Vagina (tissue), 2 donors: Measurements from ENCODE around the gene EDDM3A. TPM values are rescaled to one million over a fixed set of nuclear protein-coding genes. Genes with fewer than 3 reads are reported as not detected.

Source experiments
- DNase-seq, 2 donors: peaks; one replicate each; pipeline ENCODE4 v3.0.0-alpha.2; 2017; ENCODE audit errors: extremely low spot score in 2 of 2
- H3K27ac ChIP-seq: fragments of 200-600 bp; sonication (generic); one replicate; pipeline ENCODE4 v1.5.1; 2019
- H3K27me3 ChIP-seq: fragments of 200-600 bp; sonication (generic); one replicate; pipeline ENCODE4 v1.5.1; 2019
- H3K36me3 ChIP-seq, 2 donors: fragments of 200-600 bp; sonication (generic); one replicate each; pipeline ENCODE4 v1.5.1; 2017 to 2019
- H3K4me1 ChIP-seq: fragments of 200-600 bp; sonication (generic); one replicate; pipeline ENCODE4 v1.5.1; 2019
- H3K4me3 ChIP-seq, 2 donors: fragments of 200-600 bp; sonication (generic); 1 replicate in 1 of 2; 2 replicates in 1 of 2; pipeline ENCODE4 v1.5.1; 2016 to 2019
- H3K9me3 ChIP-seq: fragments of 200-600 bp; sonication (generic); one replicate; pipeline ENCODE4 v1.5.1; 2019
- POLR2A ChIP-seq, 2 donors: fragments of 450-650 bp; IDR thresholded peaks; one replicate each; pipeline ENCODE4 v1.6.1; 2017; ENCODE audit warnings: antibody characterized with exemption in 2 of 2, mild to moderate bottlenecking in 2 of 2, moderate library complexity in 2 of 2
- POLR2AphosphoS5 ChIP-seq, 2 donors: sonication (generic); formaldehyde crosslinking; IDR thresholded peaks; one replicate each; pipeline ENCODE4 v1.9.0; 2017; ENCODE audit warnings: antibody characterized with exemption in 2 of 2, mild to moderate bottlenecking in 2 of 2, low read depth in 1 of 2; ENCODE audit not compliant: insufficient read depth in 1 of 2
- intact Hi-C: fragments of 100-400 bp; cut with DNase I; formaldehyde crosslinking; loops from one replicate; pipeline ENCODE4 v1.15.1; 2023
- total RNA-seq: library from RNA; depleted of rRNA; stranded (reverse); fragments of >200 nt; gene quantifications from one replicate; pipeline ENCODE4 v1.2.3, GENCODE V29; 2016
- TF ChIP-seq, protein P1 (sequence below), 3 experiments: fragments of 450-650 bp in 2 of 3; fragments of 200-600 bp in 1 of 3; sonication (generic) in 1 of 3; IDR thresholded peaks; one replicate each; pipeline ENCODE4 v1.5.1; 2017 to 2019; ENCODE audit warnings: antibody characterized with exemption in 3 of 3, mild to moderate bottlenecking in 2 of 3, moderate library complexity in 2 of 3

EDDM3A gene
- total RNA-seq, 1 donor from 2014 or later = not detected

- TF ChIP-seq POLR2A (IDR thresholded peaks at IDR 0.05) (no peak), POLR2AphosphoS5 (IDR thresholded peaks at IDR 0.05; ENCODE audit: insufficient read depth in 1 of 2, low read depth in 1 of 2) (no peak)
- TF ChIP-seq, protein P1, sequence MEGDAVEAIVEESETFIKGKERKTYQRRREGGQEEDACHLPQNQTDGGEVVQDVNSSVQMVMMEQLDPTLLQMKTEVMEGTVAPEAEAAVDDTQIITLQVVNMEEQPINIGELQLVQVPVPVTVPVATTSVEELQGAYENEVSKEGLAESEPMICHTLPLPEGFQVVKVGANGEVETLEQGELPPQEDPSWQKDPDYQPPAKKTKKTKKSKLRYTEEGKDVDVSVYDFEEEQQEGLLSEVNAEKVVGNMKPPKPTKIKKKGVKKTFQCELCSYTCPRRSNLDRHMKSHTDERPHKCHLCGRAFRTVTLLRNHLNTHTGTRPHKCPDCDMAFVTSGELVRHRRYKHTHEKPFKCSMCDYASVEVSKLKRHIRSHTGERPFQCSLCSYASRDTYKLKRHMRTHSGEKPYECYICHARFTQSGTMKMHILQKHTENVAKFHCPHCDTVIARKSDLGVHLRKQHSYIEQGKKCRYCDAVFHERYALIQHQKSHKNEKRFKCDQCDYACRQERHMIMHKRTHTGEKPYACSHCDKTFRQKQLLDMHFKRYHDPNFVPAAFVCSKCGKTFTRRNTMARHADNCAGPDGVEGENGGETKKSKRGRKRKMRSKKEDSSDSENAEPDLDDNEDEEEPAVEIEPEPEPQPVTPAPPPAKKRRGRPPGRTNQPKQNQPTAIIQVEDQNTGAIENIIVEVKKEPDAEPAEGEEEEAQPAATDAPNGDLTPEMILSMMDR (IDR thresholded peaks at IDR 0.05) = no peak
- Histone ChIP-seq H3K27ac (no peak overlapping the region), H3K4me3 (no peak overlapping the region), H3K36me3 (no peaks in the 10 kb centered on the region), H3K27me3 (no peaks in the 10 kb centered on the region), H3K4me1 (no peaks in the 10 kb centered on the region), H3K9me3 (no peaks in the 10 kb centered on the region)
- intact Hi-C loops = no loop called here
- DNase-seq = no peak
Observed at GRCh38 chr14:20772650-20773049, 27.0 kb downstream of the EDDM3A start.

- Histone ChIP-seq H3K9me3 (no peaks in the 10 kb centered on the region), H3K27ac (no peak overlapping the region), H3K4me1 (no peaks in the 10 kb centered on the region), H3K36me3 (no peaks in the 10 kb centered on the region), H3K27me3 (no peaks in the 10 kb centered on the region), H3K4me3 (no peak overlapping the region)
- intact Hi-C loops = no loop called here
- DNase-seq = no peak
- TF ChIP-seq, protein P1 (IDR thresholded peaks at IDR 0.05) = no peak
- no peak for TF ChIP-seq POLR2AphosphoS5 (IDR thresholded peaks at IDR 0.05; ENCODE audit: insufficient read depth in 1 of 2, low read depth in 1 of 2)
- TF ChIP-seq POLR2A (IDR thresholded peaks at IDR 0.05) = no peak
Observed at GRCh38 chr14:20774258-20774824, 28.7 kb downstream of the EDDM3A start.

GRCh38 chr14:20775043-20775442 lies 29.4 kb downstream of the EDDM3A start:
- DNase-seq = no peak
- intact Hi-C loops = no loop called here
- no peaks in the 10 kb centered on the region for H3K9me3 ChIP-seq
- no peaks in the 10 kb centered on the region for H3K36me3 ChIP-seq
- TF ChIP-seq POLR2AphosphoS5 (IDR thresholded peaks at IDR 0.05; ENCODE audit: insufficient read depth in 1 of 2, low read depth in 1 of 2) (no peak), POLR2A (IDR thresholded peaks at IDR 0.05) (no peak)
- TF ChIP-seq, protein P1 (IDR thresholded peaks at IDR 0.05) = no peak
- no peaks in the 10 kb centered on the region for H3K4me1 ChIP-seq
- H3K4me3 ChIP-seq = no peak overlapping the region
- no peaks in the 10 kb centered on the region for H3K27me3 ChIP-seq
- H3K27ac ChIP-seq = no peak overlapping the region

DNA sequence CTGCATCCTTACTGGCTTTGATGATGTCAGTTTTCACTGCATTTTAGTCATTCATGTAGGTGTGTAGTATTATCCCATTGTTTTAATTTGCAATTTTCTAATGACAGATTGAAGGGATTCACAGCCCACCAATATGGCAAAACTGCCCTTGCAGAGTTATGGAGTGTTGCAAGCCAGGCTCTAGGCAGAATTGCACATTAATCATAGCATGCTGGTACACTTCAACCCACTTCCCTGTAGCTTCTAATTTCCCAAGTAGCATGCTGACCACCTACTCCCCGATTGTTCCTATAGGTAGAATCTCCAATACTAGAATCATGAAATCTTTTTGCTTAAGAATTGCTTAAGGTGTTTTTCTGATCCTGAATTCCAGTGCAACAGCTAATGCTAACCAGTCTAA lies 30.2 kb downstream of the EDDM3A start:
- Histone ChIP-seq H3K27me3 (no peaks in the 10 kb centered on the region), H3K27ac (no peak overlapping the region), H3K9me3 (no peaks in the 10 kb centered on the region), H3K36me3 (no peaks in the 10 kb centered on the region), H3K4me3 (no peak overlapping the region), H3K4me1 (no peaks in the 10 kb centered on the region)
- intact Hi-C loops = no loop called here
- TF ChIP-seq POLR2AphosphoS5 (IDR thresholded peaks at IDR 0.05; ENCODE audit: insufficient read depth in 1 of 2, low read depth in 1 of 2) (no peak), POLR2A (IDR thresholded peaks at IDR 0.05) (no peak)
- TF ChIP-seq, protein P1 (IDR thresholded peaks at IDR 0.05) = no peak
- no peak for DNase-seq

GRCh38 chr14:20781803-20782202 lies 36.1 kb downstream of the EDDM3A start:
- intact Hi-C loops = no loop called here
- Histone ChIP-seq H3K27me3 (no peaks in the 10 kb centered on the region), H3K4me1 (no peaks in the 10 kb centered on the region), H3K36me3 (no peaks in the 10 kb centered on the region), H3K9me3 (no peaks in the 10 kb centered on the region), H3K27ac (no peak overlapping the region), H3K4me3 (peak overlapping the region in 1 of 2 donors; percentile 0)
- TF ChIP-seq POLR2AphosphoS5 (IDR thresholded peaks at IDR 0.05; ENCODE audit: insufficient read depth in 1 of 2, low read depth in 1 of 2) = no peak
- no peak for TF ChIP-seq POLR2A (IDR thresholded peaks at IDR 0.05)
- TF ChIP-seq, protein P1 (IDR thresholded peaks at IDR 0.05) = no peak
- no peak for DNase-seq
